SK-N-SH (cell line): ENCODE results near the gene METTL21C. TPM values are rescaled to one million over a fixed set of nuclear protein-coding genes. Genes with fewer than 3 reads are reported as not detected.

Experiments used
- CTCF ChIA-PET: fragments of 300-600, 350-600 bp; formaldehyde crosslinking; extraction: SDS; loops from one replicate; lab custom pipeline; 2021; lab: Yijun Ruan, JAX
- POLR2A ChIA-PET: fragments of 350-600 bp; sonication (Branson Sonifier 250); formaldehyde crosslinking; extraction: SDS; loops from one replicate; lab custom pipeline; 2020; ENCODE audit warnings: antibody characterized with exemption, inconsistent platforms; lab: Yijun Ruan, JAX
- DNase-seq: peaks from one replicate; pipeline ENCODE4 v3.0.0; 2012
- H2AFZ ChIP-seq: fragments of 200-600 bp; sonication (generic); 2 replicates; pipeline ENCODE4 v1.8.1; 2016; ENCODE audit warnings: antibody characterized with exemption, mild to moderate bottlenecking, low read depth
- H3F3A ChIP-seq: fragments of 200-600 bp; sonication (generic); replicated peaks from 2 replicates; pipeline ENCODE3; 2016; ENCODE audit warnings: antibody characterized with exemption, mild to moderate bottlenecking; ENCODE audit not compliant: insufficient read depth
- H3K27ac ChIP-seq, 2 experiments: fragments of 200-500 bp in 1 of 2; fragments of 200-600 bp in 1 of 2; sonication (Bioruptor generic) in 1 of 2; sonication (generic), shearing (Covaris generic) in 1 of 2; 2 replicates each; pipeline versions ENCODE4 v1.5.1 to v1.6.1; 2014 to 2016; ENCODE audit warnings: low read depth in 2 of 2, inconsistent platforms in 1 of 2, low read length in 1 of 2, mild to moderate bottlenecking in 1 of 2, mixed read lengths in 1 of 2
- H3K27me3 ChIP-seq: fragments of 200-600 bp; sonication (generic), shearing (Covaris generic); 2 replicates; pipeline ENCODE4 v1.6.1; 2016; ENCODE audit warnings: mixed run types; ENCODE audit not compliant: insufficient read depth
- H3K36me3 ChIP-seq, 2 experiments: fragments of 200-500 bp in 1 of 2; fragments of 200-600 bp in 1 of 2; sonication (Bioruptor generic) in 1 of 2; sonication (generic) in 1 of 2; replicated peaks in 1 of 2; 2 replicates each; pipeline versions ENCODE3 to v1.5.1; 2014 to 2016; ENCODE audit warnings: low read length in 1 of 2, mild to moderate bottlenecking in 1 of 2; ENCODE audit not compliant: insufficient read depth in 2 of 2, control insufficient read depth in 1 of 2
- H3K4me1 ChIP-seq, 2 experiments: fragments of 200-500 bp in 1 of 2; fragments of 200-600 bp in 1 of 2; sonication (Bioruptor generic) in 1 of 2; sonication (generic), shearing (Covaris generic) in 1 of 2; 2 replicates each; pipeline versions ENCODE4 v1.5.1 to v1.6.1; 2014 to 2016; ENCODE audit warnings: low read depth in 1 of 2, low read length in 1 of 2, mixed run types in 1 of 2; ENCODE audit not compliant: insufficient read depth in 2 of 2, control insufficient read depth in 1 of 2
- H3K4me2 ChIP-seq: fragments of 200-600 bp; sonication (generic), shearing (Covaris generic); 2 replicates; pipeline ENCODE4 v1.6.1; 2017; ENCODE audit warnings: mixed run types
- H3K4me3 ChIP-seq, 2 experiments: fragments of 200-500 bp in 1 of 2; fragments of 200-600 bp in 1 of 2; sonication (Bioruptor generic) in 1 of 2; sonication (generic), shearing (Covaris generic) in 1 of 2; 2 replicates each; pipeline versions ENCODE4 v1.5.1 to v1.8.1; 2014 to 2016; ENCODE audit warnings: low read depth in 2 of 2, inconsistent platforms in 1 of 2, low read length in 1 of 2, mild to moderate bottlenecking in 1 of 2, mixed read lengths in 1 of 2, moderate library complexity in 1 of 2
- H3K79me2 ChIP-seq: fragments of 200-600 bp; sonication (generic); 2 replicates; pipeline ENCODE4 v1.8.1; 2017; ENCODE audit warnings: mild to moderate bottlenecking; ENCODE audit not compliant: insufficient read depth
- H3K9ac ChIP-seq: fragments of 200-600 bp; sonication (generic); 2 replicates; pipeline ENCODE4 v1.6.1; 2017; ENCODE audit warnings: mixed run types
- H3K9me2 ChIP-seq: fragments of 200-600 bp; sonication (generic); 2 replicates; pipeline ENCODE4 v1.6.1; 2017; ENCODE audit warnings: mixed run types
- H3K9me3 ChIP-seq: fragments of 200-600 bp; sonication (generic); 2 replicates; pipeline ENCODE4 v1.6.1; 2017; ENCODE audit warnings: mixed run types, mild to moderate bottlenecking, moderate library complexity
- H4K20me1 ChIP-seq: fragments of 200-600 bp; sonication (generic); 2 replicates; pipeline ENCODE4 v1.6.1; 2017; ENCODE audit warnings: mild to moderate bottlenecking, mixed run types; ENCODE audit not compliant: insufficient read depth
- CHD2 ChIP-seq: fragments of 150-350 bp; IDR thresholded peaks from 2 replicates; pipeline ENCODE4 v1.6.1; 2018; ENCODE audit warnings: low read length; ENCODE audit not compliant: partially characterized antibody
- FOXJ3 ChIP-seq: sonication (generic); formaldehyde crosslinking; IDR thresholded peaks from 2 replicates; pipeline ENCODE4 v1.5.1; 2020; ENCODE audit warnings: mild to moderate bottlenecking, missing genetic modification reagents
- JUND ChIP-seq: IDR thresholded peaks from 2 replicates; pipeline ENCODE4 v1.4.0; 2012
- MAX ChIP-seq: IDR thresholded peaks from 2 replicates; pipeline ENCODE4 v1.4.0; 2012; ENCODE audit warnings: low read depth
- PBX3 ChIP-seq: IDR thresholded peaks from 2 replicates; pipeline ENCODE4; 2012
- REST ChIP-seq: IDR thresholded peaks from 2 replicates; pipeline ENCODE4 v1.6.1; 2012; ENCODE audit warnings: mild to moderate bottlenecking, low read depth, low read length, moderate library complexity
- RFX5 ChIP-seq: IDR thresholded peaks from 2 replicates; pipeline ENCODE4 v1.6.1; 2012; ENCODE audit warnings: mild to moderate bottlenecking, improper control_type of control experiment, low read length
- RXRA ChIP-seq: IDR thresholded peaks from 2 replicates; pipeline ENCODE4 v1.4.0; 2012; ENCODE audit warnings: low read depth, mild to moderate bottlenecking, borderline replicate concordance
- TEAD4 ChIP-seq: IDR thresholded peaks from 2 replicates; pipeline ENCODE4 v1.4.0; 2012; ENCODE audit warnings: mild to moderate bottlenecking, borderline replicate concordance; ENCODE audit not compliant: insufficient read depth
- USF1 ChIP-seq: IDR thresholded peaks from 2 replicates; pipeline ENCODE4 v1.4.0; 2012; ENCODE audit warnings: low read depth, borderline replicate concordance
- YY1 ChIP-seq: IDR thresholded peaks from 2 replicates; pipeline ENCODE4 v1.4.0; 2012; ENCODE audit warnings: low read depth, mild to moderate bottlenecking
- ZBTB33 ChIP-seq: IDR thresholded peaks from 2 replicates; pipeline ENCODE4 v1.4.0; 2012; ENCODE audit warnings: low read depth, borderline replicate concordance
- WGBS: methylation state at CpG from one replicate; pipeline ENCODE4 v1.1.6; 2017; ENCODE audit warnings: low lambda C conversion rate; 5-methylcytosine and 5-hydroxymethylcytosine counted together
- polyA plus RNA-seq, 3 experiments: library from polyadenylated mRNA; depleted of rRNA; stranded (reverse); fragments of >200 nt; gene quantifications; 2 replicates each; pipeline ENCODE4 v1.2.3, GENCODE V29; 2012

METTL21C gene
- polyA plus RNA-seq, 1 of the 3 experiments (the other 2 are of a cell fraction) = not detected

- POLR2A ChIA-PET = no interaction called here
- Histone ChIP-seq H3K4me1 (no peaks in the 10 kb centered on the region), H3K27ac (no peak overlapping the region), H3K79me2 (no peaks in the 10 kb centered on the region), H2AFZ (no peak overlapping the region), H3K9me2 (no peaks in the 10 kb centered on the region), H3F3A (no peaks in the 10 kb centered on the region), H4K20me1 (no peaks in the 10 kb centered on the region), H3K9me3 (no peaks in the 10 kb centered on the region), H3K9ac (no peak overlapping the region), H3K27me3 (no peaks in the 10 kb centered on the region), H3K4me2 (no peak overlapping the region)
- 15% methylated on average over 1 of the region's 1 CpG for WGBS
- no peak for DNase-seq
- TF ChIP-seq RXRA = no peak
- TF ChIP-seq JUND = no peak
- TF ChIP-seq USF1 = no peak
- TF ChIP-seq RFX5 = no peak
- no peak for TF ChIP-seq CHD2
- no peak for TF ChIP-seq YY1
- TF ChIP-seq MAX = no peak
- no peak for TF ChIP-seq REST
- no peak for TF ChIP-seq PBX3
- TF ChIP-seq TEAD4 = no peak
- TF ChIP-seq FOXJ3 (CRISPR knock-in tag) = no peak
- TF ChIP-seq ZBTB33 = no peak
- TF ChIP-seq, all 33 proteins: peak for 0
- H3K4me3 ChIP-seq = no peak overlapping the region
- CTCF ChIA-PET = interaction anchor here (2.5 kb wide), 1 partner anchor 10 kb away, joined by 9 read pairs; no protein-coding TSS in a partner anchor
- no peaks in the 10 kb centered on the region for H3K36me3 ChIP-seq
Observed at GRCh38 chr13:102715447-102715846, 20.6 kb upstream of the METTL21C start.
